Activated B cell treated with CpG ODN at 0.5 μM for 24 hours (primary cell): Measurements from ENCODE around the gene ARHGAP12. TPM values are rescaled to one million over a fixed set of nuclear protein-coding genes. Genes with fewer than 3 reads are reported as not detected.

ENCODE experiments used
- ATAC-seq: fragments of 200-7000 bp; cut with Tn5 transposase; one replicate; pipeline ENCODE4 v1.10.0; 2021; ENCODE audit warnings: low read depth, mild to moderate bottlenecking, moderate library complexity
- CTCF ChIA-PET: fragments of 350-600 bp; sonication (Branson Sonifier 250); formaldehyde crosslinking; loops from one replicate; lab custom pipeline; 2021; ENCODE audit warnings: antibody characterized with exemption; lab: Charles Lee
- POLR2A ChIA-PET: fragments of 350-600 bp; sonication (Branson Sonifier 250); formaldehyde crosslinking; loops from one replicate; lab custom pipeline; 2021; ENCODE audit warnings: antibody characterized with exemption; lab: Charles Lee
- DNase-seq: peaks from one replicate; pipeline ENCODE4 v3.0.0; 2022
- H3K27ac Mint-ChIP-seq: one replicate; pipeline ENCODE4 v1.8.0; 2020; ENCODE audit warnings: mixed read lengths
- H3K27me3 Mint-ChIP-seq: one replicate; pipeline ENCODE4 v1.8.0; 2021; ENCODE audit warnings: mixed read lengths
- H3K36me3 Mint-ChIP-seq: one replicate; pipeline ENCODE4 v1.8.0; 2021; ENCODE audit warnings: low read depth, mixed read lengths
- H3K4me1 Mint-ChIP-seq: one replicate; pipeline ENCODE4 v1.8.0; 2021; ENCODE audit warnings: mixed read lengths
- H3K4me3 Mint-ChIP-seq: one replicate; pipeline ENCODE4 v1.8.0; 2020; ENCODE audit warnings: mild to moderate bottlenecking, mixed read lengths
- H3K9me3 Mint-ChIP-seq: one replicate; pipeline ENCODE4 v1.8.0; 2020; ENCODE audit warnings: mixed read lengths
- CTCF ChIP-seq: fragments of 200-600 bp; IDR thresholded peaks from one replicate; pipeline ENCODE4 v1.8.0; 2022; ENCODE audit warnings: antibody characterized with exemption, mild to moderate bottlenecking
- intact Hi-C: fragments of 100-400 bp; cut with micrococcal nuclease; formaldehyde crosslinking; loops from one replicate; pipeline ENCODE4 v1.15.1; 2024
- total RNA-seq: library from RNA; stranded (reverse); gene quantifications from 2 replicates; pipeline ENCODE4 v1.2.3, GENCODE V29; 2022

The ARHGAP12 gene
- total RNA-seq, 1 donor from 2014 or later = 23.2 TPM

GRCh38 chr10:31948021-31948420 is 19.4 kb upstream of the ARHGAP12 start:
- Mint-ChIP-seq H3K27ac (no peak overlapping the region), H3K27me3 (no peaks in the 10 kb centered on the region), H3K9me3 (peaks cover 4% of the 10 kb centered on the region), H3K4me1 (peaks cover 4% of the 10 kb centered on the region), H3K4me3 (no peak overlapping the region), H3K36me3 (no peaks in the 10 kb centered on the region)
- ATAC-seq = no peak
- ChIA-PET POLR2A (no interaction called here), CTCF (interaction anchor here (1.8 kb wide), 1 partner anchor 86 kb away, joined by 6 read pairs; no protein-coding TSS in a partner anchor)
- no peak for DNase-seq
- intact Hi-C loops = no loop called here
- no peak for TF ChIP-seq CTCF

- ATAC-seq (no peak), DNase-seq (no peak)
- ChIA-PET POLR2A (no interaction called here), CTCF (interaction anchor here (1.8 kb wide), 1 partner anchor 85 kb away, joined by 6 read pairs; no protein-coding TSS in a partner anchor)
- Mint-ChIP-seq H3K27me3 (no peaks in the 10 kb centered on the region), H3K27ac (no peak overlapping the region), H3K9me3 (peaks cover 4% of the 10 kb centered on the region), H3K4me1 (peaks cover 4% of the 10 kb centered on the region), H3K36me3 (no peaks in the 10 kb centered on the region), H3K4me3 (no peak overlapping the region)
- no peak for TF ChIP-seq CTCF
- intact Hi-C loops = no loop called here
These were observed 18.7 kb upstream of the ARHGAP12 start for GRCh38 chr10:31947144-31947926.

- DNase-seq (no peak), ATAC-seq (no peak)
- no peaks in the 10 kb centered on the region for H3K9me3 Mint-ChIP-seq
- H3K4me1 Mint-ChIP-seq = peaks cover 7% of the 10 kb centered on the region
- TF ChIP-seq CTCF = no peak
- H3K36me3 Mint-ChIP-seq = no peaks in the 10 kb centered on the region
- no peaks in the 10 kb centered on the region for H3K27me3 Mint-ChIP-seq
- H3K4me3 Mint-ChIP-seq = no peak overlapping the region
- CTCF ChIA-PET = no interaction called here
- no peak overlapping the region for H3K27ac Mint-ChIP-seq
- intact Hi-C loops = no loop called here
- POLR2A ChIA-PET = no interaction called here
These were observed 16.8 kb upstream of the ARHGAP12 start for GRCh38 chr10:31945392-31945791.

GRCh38 chr10:31944071-31944433 is 15.4 kb upstream of the ARHGAP12 start:
- DNase-seq (no peak), ATAC-seq (no peak)
- ChIA-PET CTCF (no interaction called here), POLR2A (no interaction called here)
- Mint-ChIP-seq H3K27me3 (no peaks in the 10 kb centered on the region), H3K9me3 (no peaks in the 10 kb centered on the region), H3K27ac (no peak overlapping the region), H3K36me3 (no peaks in the 10 kb centered on the region), H3K4me3 (no peak overlapping the region), H3K4me1 (peaks cover 8% of the 10 kb centered on the region)
- TF ChIP-seq CTCF = no peak
- intact Hi-C loops = no loop called here

- intact Hi-C loops = no loop called here
- Mint-ChIP-seq H3K27me3 (no peaks in the 10 kb centered on the region), H3K36me3 (no peaks in the 10 kb centered on the region), H3K9me3 (no peaks in the 10 kb centered on the region), H3K4me1 (peaks cover 8% of the 10 kb centered on the region), H3K27ac (no peak overlapping the region), H3K4me3 (no peak overlapping the region)
- CTCF ChIA-PET = interaction anchor here (0.6 kb wide), 1 partner anchor 23 kb away, joined by 3 read pairs; no protein-coding TSS in a partner anchor
- TF ChIP-seq CTCF = no peak
- POLR2A ChIA-PET = no interaction called here
- ATAC-seq = no peak
- no peak for DNase-seq
These were observed 14.3 kb upstream of the ARHGAP12 start for GRCh38 chr10:31942892-31943291.
